Smooth muscle cell of the brain vasculature (primary cell): ENCODE measurements around the gene CFDP1.

Experiments
- DNase-seq: peaks from one replicate; pipeline ENCODE4 v3.0.0-alpha.2; 2012; ENCODE audit warnings: low read depth, low spot score

The CFDP1 gene

DNA sequence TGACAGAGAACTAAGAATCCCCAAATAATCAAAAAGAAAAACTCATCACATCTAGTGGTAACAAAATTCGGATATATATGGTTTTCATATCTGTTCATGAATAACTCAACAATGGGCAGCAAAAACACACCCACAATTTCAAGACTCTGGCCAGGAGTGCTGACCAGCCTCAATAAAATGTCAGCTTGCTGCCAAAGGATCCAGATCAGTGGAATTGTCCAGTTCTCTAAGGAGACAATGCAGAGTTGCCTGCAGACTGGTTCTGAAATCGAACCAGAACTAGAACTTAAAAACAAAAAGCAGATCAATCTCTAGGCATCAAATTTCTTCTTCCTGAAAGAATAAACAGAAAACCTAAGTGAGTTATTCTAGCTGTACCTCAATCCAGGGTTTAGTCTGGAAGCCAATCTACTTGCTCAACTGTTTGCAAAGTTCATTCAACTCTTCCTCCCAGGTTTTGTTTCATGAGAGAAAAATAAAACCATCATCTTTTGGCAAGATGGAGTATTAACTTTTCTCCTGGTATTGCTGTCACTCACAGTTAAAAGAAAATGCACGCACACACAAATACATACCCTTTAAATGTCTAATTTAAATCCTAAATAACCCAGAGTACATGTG lies 61.0 kb downstream of the CFDP1 start:
- DNase-seq = no peak

GRCh38 chr16:75371171-75371570 lies 62.1 kb downstream of the CFDP1 start:
- no peak for DNase-seq

DNA sequence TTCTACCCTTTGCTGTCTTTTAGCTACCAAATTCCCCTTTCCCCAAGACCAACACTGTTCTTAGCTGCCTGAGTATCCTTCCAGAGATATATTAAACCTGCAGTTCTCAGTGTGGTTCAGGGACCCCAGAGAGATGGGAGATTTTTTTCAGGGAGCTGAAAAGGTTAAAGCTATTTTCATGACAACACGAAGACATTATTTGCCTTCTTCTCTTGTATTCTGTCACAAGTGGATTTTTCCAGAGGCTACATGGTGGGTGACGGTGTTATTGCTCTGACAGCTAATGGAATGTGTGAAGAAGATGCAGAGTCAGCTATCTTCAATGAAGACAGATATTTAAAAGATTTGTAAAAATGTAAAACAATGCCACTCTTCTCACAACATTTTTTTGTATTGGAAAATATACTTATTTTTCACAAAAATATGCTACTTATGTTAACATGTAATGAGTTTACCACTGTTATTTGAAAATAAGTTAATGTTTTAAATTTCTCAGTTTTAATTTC lies 69.0 kb downstream of the CFDP1 start:
- no peak for DNase-seq

GRCh38 chr16:75362846-75363245 lies 70.5 kb downstream of the CFDP1 start:
- no peak for DNase-seq

GRCh38 chr16:75361936-75362335 lies 71.4 kb downstream of the CFDP1 start:
- DNase-seq = no peak

GRCh38 chr16:75354170-75354569 lies 79.1 kb downstream of the CFDP1 start:
- no peak for DNase-seq

GRCh38 chr16:75351183-75351582 lies 82.1 kb downstream of the CFDP1 start:
- DNase-seq = peak; percentile 53

- no peak for DNase-seq
Observed at GRCh38 chr16:75345711-75346110, 87.6 kb downstream of the CFDP1 start.

GRCh38 chr16:75343941-75344340 lies 89.4 kb downstream of the CFDP1 start:
- no peak for DNase-seq

DNA sequence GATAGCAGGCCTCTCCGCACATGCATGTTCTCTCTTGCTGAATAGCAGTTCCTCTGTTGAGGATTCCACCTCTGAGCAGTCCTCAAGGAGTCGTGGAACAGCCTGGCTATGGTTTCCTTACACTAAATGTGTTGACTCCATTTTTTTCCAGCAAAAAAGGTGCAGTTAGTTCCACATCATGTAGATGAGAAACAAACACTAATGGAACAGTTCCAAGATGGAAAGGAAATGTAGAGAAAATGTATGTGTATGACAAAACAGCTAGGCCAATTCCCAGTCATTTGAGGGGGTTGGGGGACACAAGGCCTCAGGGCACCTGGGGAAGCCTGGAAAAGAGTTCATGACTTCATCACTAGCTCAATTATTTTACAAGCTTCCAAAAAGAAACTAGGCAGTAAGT lies 90.0 kb downstream of the CFDP1 start:
- no peak for DNase-seq

- DNase-seq = peak; percentile 55
Observed at GRCh38 chr16:75342308-75342811, 90.9 kb downstream of the CFDP1 start.

DNA sequence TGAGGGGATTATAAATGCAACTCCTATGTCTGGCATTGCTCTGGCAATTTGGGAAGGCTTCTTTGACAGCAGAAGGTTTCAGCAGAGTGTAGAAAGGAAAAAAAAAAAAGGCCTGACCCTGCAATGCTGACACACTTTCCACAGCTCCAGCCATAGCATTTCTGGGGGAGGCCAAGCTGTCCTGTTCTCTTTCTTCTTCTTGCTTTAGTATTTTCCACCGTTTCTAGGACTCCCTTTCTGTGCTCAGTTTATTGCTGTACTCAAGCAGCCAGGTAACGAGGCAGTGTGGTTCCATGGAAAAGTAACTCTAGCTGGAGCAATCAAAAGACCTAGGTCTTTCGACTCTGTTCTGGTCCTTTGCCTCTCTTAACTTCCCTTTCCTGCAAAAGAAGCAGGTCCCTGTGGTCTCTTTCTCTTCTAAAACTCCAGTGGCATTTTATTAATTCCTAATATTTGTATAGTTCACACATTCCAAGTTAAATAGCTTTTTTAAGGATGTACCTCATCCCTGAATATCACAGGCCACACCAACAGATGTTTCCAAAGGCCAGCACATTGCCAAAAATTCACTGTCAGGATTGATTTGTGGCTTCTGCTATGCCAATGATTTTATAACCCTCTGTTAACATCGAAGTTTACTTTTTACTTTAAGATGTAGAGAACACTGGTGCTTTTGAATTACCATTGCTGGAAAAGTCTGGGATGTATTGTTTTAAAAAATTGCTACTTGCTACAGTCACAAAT lies 91.6 kb downstream of the CFDP1 start:
- no peak for DNase-seq

DNA sequence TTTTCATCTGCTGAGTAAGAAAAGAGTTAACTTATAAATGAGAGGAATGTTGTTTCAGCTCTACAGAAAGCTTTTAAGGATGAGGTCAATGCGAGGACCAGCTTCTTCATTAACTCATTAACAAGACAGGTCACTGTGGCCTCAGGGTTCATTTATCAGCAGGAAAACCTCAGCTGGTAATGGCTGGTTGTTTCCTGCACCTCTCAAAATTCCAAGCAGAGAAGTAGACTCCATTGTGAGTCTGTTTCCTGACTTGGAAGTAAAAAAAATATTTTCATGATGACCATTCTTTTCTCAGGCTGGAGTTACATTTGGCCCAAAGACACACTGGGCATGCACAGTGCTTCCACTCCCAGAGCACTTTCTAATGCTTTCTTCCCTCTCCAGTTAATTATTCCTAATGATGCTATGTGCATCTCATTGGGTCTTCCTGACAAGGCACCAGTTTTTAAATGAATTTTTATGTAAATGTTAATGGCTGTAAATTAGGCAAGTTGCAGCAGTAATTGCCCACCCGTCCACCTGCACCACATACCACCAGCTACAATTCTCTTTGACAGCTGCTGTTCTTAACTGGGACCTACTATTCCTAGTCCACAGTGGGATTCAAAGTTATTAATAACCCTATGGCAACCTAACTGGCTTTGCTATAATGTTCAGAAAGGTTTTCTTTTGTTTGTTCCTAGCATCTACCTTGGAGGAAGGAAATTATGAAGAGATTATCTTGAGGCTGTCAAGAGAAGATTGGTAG lies 92.4 kb downstream of the CFDP1 start:
- DNase-seq = no peak

DNA sequence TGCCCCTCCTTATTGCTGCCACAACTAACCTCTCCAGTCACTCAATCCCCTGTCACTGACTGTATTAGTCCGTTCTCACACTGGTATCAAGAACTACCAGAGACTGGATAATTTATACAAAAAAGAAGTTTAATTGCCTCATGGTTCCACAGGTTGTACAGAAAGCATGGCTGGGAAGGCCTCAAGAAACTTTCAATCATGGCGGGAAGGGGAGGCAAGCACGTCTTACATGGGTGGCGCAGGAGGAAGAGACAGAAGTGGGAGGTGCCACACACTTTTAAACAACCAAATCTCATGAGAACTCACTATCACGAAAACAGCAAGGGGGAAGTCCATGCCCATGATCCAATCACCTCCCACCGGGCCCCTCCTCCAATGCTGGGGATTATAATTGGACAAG lies 95.9 kb downstream of the CFDP1 start:
- DNase-seq = no peak

DNA sequence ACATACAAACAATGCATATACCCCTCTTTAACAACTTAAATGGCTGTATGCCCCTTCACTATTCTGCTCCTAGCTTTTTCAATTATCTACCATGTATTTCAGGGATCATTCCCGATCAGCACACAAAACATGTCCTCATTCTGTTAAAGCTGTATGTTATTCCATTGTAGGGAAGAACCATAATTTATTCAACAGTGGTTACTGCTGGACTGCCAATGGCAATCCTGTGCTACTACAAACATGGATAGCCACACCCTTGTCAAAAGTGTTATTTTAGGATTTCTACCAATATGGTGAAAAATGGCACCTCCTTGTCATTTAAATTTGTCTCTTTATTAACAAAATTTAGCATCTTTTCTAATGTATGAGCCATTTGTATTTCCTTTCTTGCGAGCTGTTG lies 96.8 kb downstream of the CFDP1 start:
- DNase-seq = no peak

DNA sequence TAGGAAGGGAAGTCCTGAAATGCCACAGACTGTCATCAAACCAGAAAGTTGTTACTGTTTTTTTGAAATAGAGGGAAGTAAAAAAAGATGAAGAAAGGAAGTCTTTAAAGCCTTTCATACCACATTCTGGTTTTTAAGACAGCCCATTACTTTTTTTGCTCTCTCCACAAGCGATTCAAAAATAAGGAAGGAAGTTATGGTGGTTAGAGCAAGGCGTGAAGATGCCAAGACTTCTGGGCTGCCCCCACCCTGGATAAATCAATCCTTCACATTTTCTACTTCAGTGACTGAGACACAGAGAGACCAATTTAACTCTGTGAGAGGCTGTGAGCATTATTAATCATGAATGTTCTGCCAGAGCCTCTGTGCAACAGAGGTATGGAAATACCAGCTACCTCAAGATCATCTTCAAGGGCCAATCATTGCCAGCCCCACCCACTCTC lies 99.6 kb downstream of the CFDP1 start:
- DNase-seq = no peak

DNA sequence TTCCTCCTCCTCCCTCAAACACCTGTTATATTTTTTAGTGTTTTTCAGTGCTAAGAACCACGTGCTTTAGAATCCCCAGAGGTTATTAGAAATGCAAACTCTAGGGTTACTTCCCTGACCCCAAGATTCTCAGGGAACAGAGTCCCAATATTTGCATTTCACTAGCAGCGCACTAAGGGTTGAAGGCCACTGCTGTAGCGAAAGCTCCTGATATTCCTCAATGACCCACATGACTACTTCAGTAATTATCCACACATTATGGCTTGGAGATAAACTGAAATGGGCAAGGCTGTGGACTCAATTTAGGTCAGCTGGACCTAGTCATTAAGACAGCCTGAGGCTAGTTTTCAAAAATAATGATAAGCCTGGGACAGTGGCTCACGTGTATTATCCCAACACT lies 103.4 kb downstream of the CFDP1 start:
- DNase-seq = no peak

- no peak for DNase-seq
Observed at GRCh38 chr16:75326333-75326732, 107.0 kb downstream of the CFDP1 start.

DNA sequence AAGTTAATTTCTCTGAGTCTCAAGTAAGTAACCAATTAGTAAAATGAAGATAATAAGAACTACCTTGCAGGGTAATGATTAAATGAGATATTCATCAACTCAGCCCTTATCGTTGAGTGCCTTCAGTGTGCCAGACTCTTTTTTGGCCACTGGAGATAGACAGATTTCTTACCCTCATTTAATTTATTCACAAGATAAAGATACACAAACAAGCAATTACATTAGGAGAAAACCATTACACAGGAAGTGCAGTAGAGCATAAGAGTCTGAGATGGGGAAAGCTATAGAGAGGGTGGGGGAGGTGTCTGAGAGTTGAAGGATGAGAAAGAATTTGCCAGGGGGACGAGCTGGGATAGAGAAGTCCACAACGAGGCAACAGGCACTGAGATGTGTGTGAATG lies 109.4 kb downstream of the CFDP1 start:
- no peak for DNase-seq

DNA sequence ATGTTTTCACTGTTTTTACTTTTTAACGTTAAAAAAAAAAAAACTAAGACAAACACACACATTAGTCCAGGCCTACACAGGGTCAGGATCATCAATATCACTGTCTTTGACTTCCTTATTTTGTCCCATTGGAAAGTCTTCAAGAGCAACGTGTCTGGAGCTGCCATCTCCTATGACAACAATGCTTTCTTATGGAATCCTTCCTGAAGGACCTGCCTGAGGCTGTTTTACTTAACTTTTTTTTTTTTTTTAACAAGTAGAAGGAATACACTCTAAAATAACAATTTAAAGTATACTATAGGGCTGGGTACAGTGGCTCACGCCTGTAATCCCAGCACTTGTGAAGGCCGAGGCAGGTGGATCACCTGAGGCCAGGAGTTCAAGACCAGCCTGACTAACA lies 110.1 kb downstream of the CFDP1 start:
- DNase-seq = no peak

GRCh38 chr16:75322740-75323139 lies 110.6 kb downstream of the CFDP1 start:
- DNase-seq = no peak

DNA sequence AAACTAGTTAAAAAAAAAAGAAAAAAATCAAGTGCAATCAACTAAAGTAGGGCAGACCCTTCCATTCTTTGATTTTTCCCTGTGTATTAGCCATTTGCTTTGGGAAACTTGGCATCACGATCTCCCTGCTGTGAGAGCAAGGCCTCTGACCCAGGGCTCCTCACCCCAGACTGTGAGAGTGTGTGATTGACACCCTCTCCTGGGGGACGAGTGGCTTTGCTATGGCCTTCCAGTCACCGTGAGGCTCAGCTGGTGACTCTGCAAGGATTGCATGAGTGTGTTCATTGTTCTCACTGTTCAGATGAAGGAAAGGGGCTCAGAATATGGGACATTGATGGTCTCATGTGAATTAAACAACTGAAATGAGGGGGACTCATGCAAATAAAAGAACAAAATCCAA lies 112.9 kb downstream of the CFDP1 start:
- no peak for DNase-seq
